GM23248 (cell line): ENCODE results near the gene PRKCE. TPM values are rescaled to one million over a fixed set of nuclear protein-coding genes. Genes with fewer than 3 reads are reported as not detected.

Source experiments
- DNase-seq: peaks from one replicate; pipeline ENCODE4 v3.0.0-alpha.2; 2015
- H2AFZ ChIP-seq: fragments of 200-600 bp; sonication (generic); 2 replicates; pipeline ENCODE4 v1.6.1; 2016; ENCODE audit warnings: antibody characterized with exemption
- H3F3A ChIP-seq: fragments of 200-600 bp; sonication (generic); 2 replicates; pipeline ENCODE4 v1.6.1; 2016; ENCODE audit warnings: mild to moderate bottlenecking, antibody characterized with exemption, mixed run types; ENCODE audit not compliant: insufficient read depth
- H3K27ac ChIP-seq: fragments of 200-600 bp; sonication (generic); 2 replicates; pipeline ENCODE4 v1.5.1; 2016; ENCODE audit warnings: mild to moderate bottlenecking
- H3K27me3 ChIP-seq: fragments of 200-600 bp; sonication (generic); replicated peaks from 2 replicates; pipeline ENCODE4 v1.6.1; 2016; ENCODE audit warnings: mild to moderate bottlenecking; ENCODE audit not compliant: insufficient read depth
- H3K36me3 ChIP-seq: fragments of 200-600 bp; sonication (generic); 2 replicates; pipeline ENCODE4 v1.6.1; 2016; ENCODE audit warnings: low read depth, mild to moderate bottlenecking
- H3K4me1 ChIP-seq: fragments of 200-600 bp; sonication (generic); 2 replicates; pipeline ENCODE4 v1.6.1; 2016; ENCODE audit warnings: mild to moderate bottlenecking; ENCODE audit not compliant: insufficient read depth
- H3K4me2 ChIP-seq: fragments of 200-600 bp; sonication (generic); one replicate; pipeline ENCODE4 v1.6.1; 2016; ENCODE audit warnings: mild to moderate bottlenecking; ENCODE audit not compliant: unreplicated experiment
- H3K4me3 ChIP-seq: fragments of 200-600 bp; sonication (generic); 2 replicates; pipeline ENCODE4 v1.5.1; 2016; ENCODE audit warnings: mild to moderate bottlenecking
- H3K79me2 ChIP-seq: fragments of 200-600 bp; sonication (generic); 2 replicates; pipeline ENCODE4 v1.6.1; 2016; ENCODE audit warnings: mild to moderate bottlenecking; ENCODE audit not compliant: insufficient read depth
- H3K9ac ChIP-seq: fragments of 200-600 bp; sonication (generic); 2 replicates; pipeline ENCODE4 v1.6.1; 2016; ENCODE audit warnings: mild to moderate bottlenecking
- H3K9me2 ChIP-seq: fragments of 200-600 bp; sonication (generic); 2 replicates; pipeline ENCODE4 v1.6.1; 2016; ENCODE audit warnings: mixed run types, mild to moderate bottlenecking, moderate library complexity; ENCODE audit not compliant: insufficient read depth
- H3K9me3 ChIP-seq: fragments of 200-600 bp; sonication (generic); one replicate; pipeline ENCODE4 v1.6.1; 2017; ENCODE audit warnings: low read depth
- H4K20me1 ChIP-seq: fragments of 200-600 bp; sonication (generic); 2 replicates; pipeline ENCODE4 v1.6.0; 2016; ENCODE audit not compliant: insufficient read depth
- EZH2 ChIP-seq: fragments of 200-600 bp; sonication (generic); IDR thresholded peaks from 2 replicates; pipeline ENCODE4 v1.6.1; 2018; ENCODE audit warnings: antibody characterized with exemption, mild to moderate bottlenecking; ENCODE audit not compliant: insufficient read depth, poor library complexity, severe bottlenecking
- EZH2phosphoT487 ChIP-seq: fragments of 200-600 bp; sonication (generic); IDR thresholded peaks from 2 replicates; pipeline ENCODE4 v1.6.1; 2018; ENCODE audit warnings: antibody characterized with exemption, moderate library complexity, mild to moderate bottlenecking, low read depth; ENCODE audit not compliant: insufficient read depth
- WGBS, 2 experiments: methylation state at CpG; one replicate each; pipeline ENCODE4 v1.1.6; 2015 to 2017; ENCODE audit warnings: low lambda C conversion rate in 2 of 2, low coverage in 1 of 2; ENCODE audit errors: missing lambda C conversion rate in 2 of 2; 5-methylcytosine and 5-hydroxymethylcytosine counted together
- in situ Hi-C: fragments of 300-500 bp; cut with MboI; formaldehyde crosslinking; loops from 2 replicates; pipeline ENCODE4 v1.15.0; 2020
- polyA plus RNA-seq: library from polyadenylated mRNA; unstranded; fragments of >200 nt; fragmentation: Nextera tagmentation; extraction: Ambion mirVana; gene quantifications from 2 replicates; pipeline ENCODE4 v1.2.1, GENCODE V29; 2016
- total RNA-seq: library from RNA; depleted of rRNA; stranded (reverse); fragments of >200 nt; shearing (Covaris generic); gene quantifications from 2 replicates; pipeline ENCODE4 v1.2.3, GENCODE V29; 2014

Gene PRKCE
- total and polyA plus RNA-seq, 2 experiments from 2014 or later: 5.9 to 7.0 TPM

- peak; percentile 93 for DNase-seq
- no peaks in the 10 kb centered on the region for H3K79me2 ChIP-seq
- H3K4me2 ChIP-seq: peak overlapping the region; percentile 94
- peaks cover 50% of the 10 kb centered on the region for H3K4me1 ChIP-seq
- H3K9me3 ChIP-seq: no peaks in the 10 kb centered on the region
- H3K9ac ChIP-seq: peak overlapping the region; percentile 79
- peak overlapping the region; percentile 65 for H3K4me3 ChIP-seq
- in situ Hi-C loops: no loop called here
- 1% methylated on average over 9 of the region's 9 CpGs for WGBS, 2 experiments
- H2AFZ ChIP-seq: peak overlapping the region; percentile 55
- no peaks in the 10 kb centered on the region for H4K20me1 ChIP-seq
- H3K27me3 ChIP-seq: no peaks in the 10 kb centered on the region
- no peak for TF ChIP-seq EZH2phosphoT487
- TF ChIP-seq EZH2: no peak
- no peaks in the 10 kb centered on the region; the same call in 1 of the 2 replicates for H3K9me2 ChIP-seq
- H3F3A ChIP-seq: peaks cover 31% of the 10 kb centered on the region
- H3K36me3 ChIP-seq: no peaks in the 10 kb centered on the region
- peak overlapping the region; percentile 97 for H3K27ac ChIP-seq
These were observed 422.1 kb downstream of the PRKCE start for GRCh38 chr2:46073540-46074046.

- H3K4me3 ChIP-seq: no peak overlapping the region
- H4K20me1 ChIP-seq: no peaks in the 10 kb centered on the region
- no peak overlapping the region for H2AFZ ChIP-seq
- no peaks in the 10 kb centered on the region for H3K27me3 ChIP-seq
- H3K9ac ChIP-seq: 0 out of 2 replicates have a peak overlapping the region, but pooled peaks have one; percentile 79
- no peaks in the 10 kb centered on the region for H3K36me3 ChIP-seq
- in situ Hi-C loops: no loop called here
- 0 out of 2 replicates have a peak overlapping the region, but pooled peaks have one; percentile 97 for H3K27ac ChIP-seq
- H3K4me2 ChIP-seq: no peak overlapping the region
- H3K79me2 ChIP-seq: no peaks in the 10 kb centered on the region
- H3F3A ChIP-seq: peaks cover 27% of the 10 kb centered on the region
- no peaks in the 10 kb centered on the region for H3K9me3 ChIP-seq
- peaks cover 41% of the 10 kb centered on the region for H3K4me1 ChIP-seq
- H3K9me2 ChIP-seq: no peaks in the 10 kb centered on the region; the same call in 1 of the 2 replicates
- no peak for TF ChIP-seq EZH2
- TF ChIP-seq EZH2phosphoT487: no peak
- DNase-seq: no peak
- 97 to 99% methylated on average over 4 of the region's 4 CpGs for WGBS, 2 experiments
These were observed 423.0 kb downstream of the PRKCE start for GRCh38 chr2:46074501-46074900.

- Histone ChIP-seq H3K79me2 (no peaks in the 10 kb centered on the region), H3K27me3 (no peaks in the 10 kb centered on the region), H2AFZ (no peak overlapping the region), H3F3A (peaks cover 27% of the 10 kb centered on the region), H3K4me2 (peak overlapping the region; percentile 21), H3K36me3 (no peaks in the 10 kb centered on the region), H3K9ac (no peak overlapping the region), H3K4me3 (no peak overlapping the region), H3K9me3 (no peaks in the 10 kb centered on the region), H3K4me1 (peaks cover 41% of the 10 kb centered on the region), H4K20me1 (no peaks in the 10 kb centered on the region), H3K27ac (no peak overlapping the region), H3K9me2 (no peaks in the 10 kb centered on the region; the same call in 1 of the 2 replicates)
- no peak for TF ChIP-seq EZH2
- TF ChIP-seq EZH2phosphoT487: no peak
- in situ Hi-C loops: no loop called here
- WGBS, 2 experiments: 93 to 96% methylated on average over 5 of the region's 5 CpGs
- DNase-seq: peak; percentile 45
These were observed 424.4 kb downstream of the PRKCE start for GRCh38 chr2:46075848-46076247.

- TF ChIP-seq EZH2: no peak
- no peak for TF ChIP-seq EZH2phosphoT487
- Histone ChIP-seq H3K27ac (no peak overlapping the region), H3F3A (peaks cover 27% of the 10 kb centered on the region), H3K4me3 (no peak overlapping the region), H4K20me1 (no peaks in the 10 kb centered on the region), H3K9me2 (no peaks in the 10 kb centered on the region), H3K79me2 (no peaks in the 10 kb centered on the region), H3K4me2 (peak overlapping the region; percentile 21), H2AFZ (no peak overlapping the region), H3K4me1 (peaks cover 41% of the 10 kb centered on the region), H3K27me3 (no peaks in the 10 kb centered on the region), H3K9ac (no peak overlapping the region), H3K9me3 (no peaks in the 10 kb centered on the region), H3K36me3 (no peaks in the 10 kb centered on the region)
- 53 to 60% methylated on average over 4 of the region's 4 CpGs for WGBS, 2 experiments
- DNase-seq: peak; percentile 33
- in situ Hi-C loops: no loop called here
These were observed 424.8 kb downstream of the PRKCE start for GRCh38 chr2:46076251-46076650.

GRCh38 chr2:46076875-46077274, 425.4 kb downstream of the PRKCE start:
- WGBS, 2 experiments: 90% methylated on average over 7 of the region's 7 CpGs
- DNase-seq: no peak
- H3K79me2 ChIP-seq: no peaks in the 10 kb centered on the region
- no peaks in the 10 kb centered on the region for H3K9me2 ChIP-seq
- peaks cover 40% of the 10 kb centered on the region for H3K4me1 ChIP-seq
- H3K4me3 ChIP-seq: no peak overlapping the region
- H4K20me1 ChIP-seq: no peaks in the 10 kb centered on the region
- no peak overlapping the region for H3K9ac ChIP-seq
- no peaks in the 10 kb centered on the region for H3K9me3 ChIP-seq
- H3F3A ChIP-seq: peaks cover 25% of the 10 kb centered on the region
- H3K36me3 ChIP-seq: no peaks in the 10 kb centered on the region
- no peak overlapping the region for H3K4me2 ChIP-seq
- TF ChIP-seq EZH2phosphoT487 (no peak), EZH2 (no peak)
- no peak overlapping the region for H3K27ac ChIP-seq
- H3K27me3 ChIP-seq: no peaks in the 10 kb centered on the region
- in situ Hi-C loops: no loop called here
- H2AFZ ChIP-seq: no peak overlapping the region
